ENCODE measurements around the gene MRPL28.
"Not testable (repeated sequence)": the region's sequence is repeated elsewhere in the genome, so short reads cannot be mapped to it uniquely, and the experiment has no call there.

Gene MRPL28

DNA sequence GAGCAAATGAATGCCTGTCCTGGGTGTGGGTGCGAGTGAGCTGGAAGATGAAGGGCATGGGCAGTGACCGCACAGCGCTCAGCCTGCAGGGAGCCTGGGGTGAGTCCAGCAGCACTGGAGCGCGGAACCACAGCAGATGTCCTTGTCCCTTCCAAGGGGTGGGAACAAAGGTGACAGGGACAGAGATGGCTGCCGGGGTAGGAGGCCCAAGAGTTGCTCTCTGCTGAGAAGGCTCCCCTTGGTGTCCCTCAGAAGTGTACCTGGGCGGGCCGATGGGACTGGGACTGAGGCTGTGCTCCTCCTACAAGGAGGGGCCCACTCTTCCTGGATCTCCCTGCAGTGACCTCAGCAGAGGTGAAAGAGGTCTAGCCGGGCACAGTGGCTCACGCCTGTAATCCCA is 19.0 kb upstream of the MRPL28 start:
- DNase-seq (ENCODE audit: low spot score) = no peak

DNA sequence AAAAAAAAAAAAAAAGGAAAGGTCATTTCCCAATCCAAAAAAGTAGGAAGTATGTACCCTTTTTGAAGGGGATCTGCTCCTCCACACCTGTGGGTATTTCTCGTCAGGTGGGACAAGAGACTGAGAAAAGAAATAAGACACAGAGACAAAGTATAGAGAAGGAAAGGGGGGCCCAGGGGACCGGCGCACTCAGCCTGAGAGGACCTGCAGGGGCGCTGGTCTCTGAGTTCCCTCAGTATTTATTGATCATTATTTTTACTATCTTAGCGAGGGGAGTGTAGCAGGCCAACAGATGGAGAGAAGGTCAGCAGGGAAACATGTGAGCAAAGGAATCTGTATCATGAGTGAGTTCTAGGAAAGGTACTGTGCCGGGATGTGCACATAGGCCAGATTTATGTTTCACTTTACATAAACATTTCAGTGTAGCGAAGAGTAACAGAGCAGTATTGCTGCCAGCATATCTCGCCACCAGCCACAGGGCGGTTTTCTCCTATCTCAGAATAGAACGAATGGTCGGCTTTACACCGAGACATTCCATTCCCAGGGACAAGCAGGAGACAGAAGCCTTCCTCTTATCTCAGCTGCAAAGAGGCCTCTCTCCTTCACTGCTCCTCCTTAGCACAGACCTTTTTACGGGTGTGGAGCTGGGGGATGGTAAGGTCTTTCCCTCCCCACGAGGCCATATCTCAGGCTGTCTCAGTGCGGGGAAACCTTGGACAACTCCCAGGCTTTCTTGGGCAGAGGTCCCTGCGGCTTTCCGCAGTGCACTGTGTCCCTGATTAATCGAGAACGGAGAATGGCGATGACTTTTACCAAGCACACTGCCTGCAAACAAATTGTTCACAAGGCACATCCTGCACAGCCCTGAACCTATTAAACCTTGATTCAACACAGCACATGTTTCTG is 17.7 kb upstream of the MRPL28 start:
- not testable (repeated sequence) for DNase-seq (ENCODE audit: low spot score)

- no peak for DNase-seq (ENCODE audit: low spot score)
Measured at GRCh38 chr16:386641-387156, 16.4 kb upstream of the MRPL28 start.

GRCh38 chr16:383326-384051 is 13.2 kb upstream of the MRPL28 start:
- DNase-seq (ENCODE audit: low spot score) = no peak

GRCh38 chr16:381789-382717 is 11.7 kb upstream of the MRPL28 start, which contains the start of gene PGAP6:
Gene PGAP6, minus strand, starts transcription at chr16:381978. Its CDS starts 157 bp downstream, at chr16:381821.
- DNase-seq (ENCODE audit: low spot score) = peak; percentile 96

- DNase-seq (ENCODE audit: low spot score) = peak; percentile 42
Measured at GRCh38 chr16:381012-381788, 10.9 kb upstream of the MRPL28 start.

DNA sequence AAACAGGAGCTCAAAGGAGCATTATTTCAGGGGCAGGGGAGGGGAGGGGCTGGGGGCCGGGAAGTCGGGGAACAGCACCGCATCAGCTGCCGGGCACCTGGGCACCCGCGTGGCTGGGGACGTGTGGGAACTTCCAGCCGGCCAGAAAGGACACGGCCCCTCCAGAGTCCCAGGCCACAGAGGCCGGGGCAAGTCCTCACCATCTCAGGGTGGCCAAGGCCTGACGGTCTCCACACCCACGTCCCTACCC is 10.3 kb upstream of the MRPL28 start:
- peak; percentile 39 for DNase-seq (ENCODE audit: low spot score)

DNA sequence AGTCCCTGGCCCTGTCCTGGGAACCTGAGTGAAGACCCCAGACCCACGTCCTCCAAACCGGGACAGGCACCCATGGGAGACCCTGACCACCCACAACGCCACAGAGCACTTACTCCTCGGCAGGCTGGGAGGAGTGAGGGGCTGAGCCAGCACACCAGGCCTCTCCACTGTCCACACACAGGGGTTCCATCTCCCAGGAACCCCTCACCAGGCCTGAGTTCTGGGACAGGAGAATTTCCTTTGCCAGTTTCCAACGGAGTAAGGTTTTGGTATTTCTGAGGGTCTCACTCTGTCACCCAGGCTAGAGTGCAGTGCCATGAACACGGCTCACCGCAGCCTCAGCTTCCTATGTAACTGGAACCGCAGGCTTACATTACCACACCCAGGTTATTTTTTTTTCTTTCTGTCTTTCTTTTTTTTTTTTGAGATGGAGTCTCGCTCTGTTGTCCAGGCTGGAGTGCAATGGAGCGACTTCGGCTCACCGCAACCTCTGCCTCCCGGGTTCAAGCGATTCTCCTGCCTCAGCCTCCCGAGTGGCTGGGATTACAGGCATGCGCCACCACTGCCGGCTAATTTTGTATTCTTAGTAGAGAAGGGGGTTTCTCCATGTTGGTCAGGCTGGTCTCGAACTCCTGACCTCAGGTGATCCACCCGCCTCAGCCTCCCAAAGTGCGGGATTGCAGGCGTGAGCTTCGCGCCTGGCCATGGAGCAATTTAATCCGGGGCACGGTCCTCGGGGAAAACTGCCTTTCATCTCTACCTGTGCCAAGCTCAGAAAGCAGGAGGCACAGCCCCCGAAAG is 9.8 kb upstream of the MRPL28 start:
- DNase-seq (ENCODE audit: low spot score) = no peak

- DNase-seq (ENCODE audit: low spot score) = no peak
Measured at GRCh38 chr16:379183-379960, 9.0 kb upstream of the MRPL28 start.

- no peak for DNase-seq (ENCODE audit: low spot score)
Measured at GRCh38 chr16:378821-379182, 8.5 kb upstream of the MRPL28 start.

- DNase-seq (ENCODE audit: low spot score) = not testable (repeated sequence)
Measured at GRCh38 chr16:378113-378820, 7.9 kb upstream of the MRPL28 start.

DNA sequence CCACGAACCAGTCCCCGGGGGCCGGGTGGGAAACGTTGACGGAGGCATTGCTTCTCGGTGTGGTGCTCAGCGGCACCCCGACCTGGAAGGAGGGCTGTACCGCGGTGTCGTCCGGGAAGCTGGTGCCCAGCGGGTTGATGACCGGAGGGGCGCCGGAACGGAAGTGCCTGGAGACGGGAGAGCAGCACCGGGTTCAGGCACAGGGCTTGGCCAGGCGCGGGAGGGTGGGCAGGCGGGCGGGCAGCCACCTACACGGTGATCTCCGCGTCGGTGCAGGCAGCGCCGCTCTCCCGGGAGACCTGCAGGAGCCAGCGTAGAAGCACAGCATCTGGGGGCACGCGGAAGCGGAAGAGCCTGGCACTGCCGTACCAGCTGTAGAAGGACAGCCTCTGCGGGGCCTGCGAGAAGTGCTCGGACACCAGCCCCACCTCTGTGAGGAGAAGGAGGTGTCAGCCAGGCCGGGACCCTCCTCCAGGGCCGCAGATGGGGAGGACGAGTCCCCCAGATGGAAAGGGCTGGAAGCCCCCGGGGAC is 7.1 kb upstream of the MRPL28 start:
- DNase-seq (ENCODE audit: low spot score) = no peak

DNA sequence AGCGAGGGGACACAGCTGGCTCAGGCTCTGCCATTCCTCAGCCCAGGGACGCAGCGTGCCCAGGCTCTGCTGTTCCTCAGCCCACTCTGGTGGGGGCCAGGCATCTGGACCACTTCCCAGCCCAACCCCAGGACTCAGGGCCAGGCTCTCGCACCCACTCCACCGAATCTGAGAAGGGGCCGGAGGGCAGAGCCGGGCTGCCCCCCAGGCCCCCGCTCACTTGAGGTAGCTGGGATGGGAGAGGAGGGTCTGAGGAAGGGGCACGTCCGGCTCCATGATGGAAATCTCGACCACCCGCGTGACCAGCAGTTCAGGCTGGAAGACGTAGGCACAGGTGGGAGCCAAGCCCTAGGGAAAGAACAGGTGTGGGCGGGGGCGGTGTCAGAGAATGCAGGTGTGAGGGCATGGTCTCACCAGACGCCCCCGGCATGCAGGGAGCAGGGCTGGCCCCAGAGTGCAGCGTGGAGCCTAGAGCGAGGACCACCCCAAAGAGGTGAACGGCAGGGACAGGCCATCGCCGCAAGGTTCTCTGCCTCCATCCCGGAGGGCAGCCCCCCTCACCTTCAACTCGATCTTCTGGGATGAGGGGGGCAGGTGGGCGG is 6.6 kb upstream of the MRPL28 start:
- no peak for DNase-seq (ENCODE audit: low spot score)

DNA sequence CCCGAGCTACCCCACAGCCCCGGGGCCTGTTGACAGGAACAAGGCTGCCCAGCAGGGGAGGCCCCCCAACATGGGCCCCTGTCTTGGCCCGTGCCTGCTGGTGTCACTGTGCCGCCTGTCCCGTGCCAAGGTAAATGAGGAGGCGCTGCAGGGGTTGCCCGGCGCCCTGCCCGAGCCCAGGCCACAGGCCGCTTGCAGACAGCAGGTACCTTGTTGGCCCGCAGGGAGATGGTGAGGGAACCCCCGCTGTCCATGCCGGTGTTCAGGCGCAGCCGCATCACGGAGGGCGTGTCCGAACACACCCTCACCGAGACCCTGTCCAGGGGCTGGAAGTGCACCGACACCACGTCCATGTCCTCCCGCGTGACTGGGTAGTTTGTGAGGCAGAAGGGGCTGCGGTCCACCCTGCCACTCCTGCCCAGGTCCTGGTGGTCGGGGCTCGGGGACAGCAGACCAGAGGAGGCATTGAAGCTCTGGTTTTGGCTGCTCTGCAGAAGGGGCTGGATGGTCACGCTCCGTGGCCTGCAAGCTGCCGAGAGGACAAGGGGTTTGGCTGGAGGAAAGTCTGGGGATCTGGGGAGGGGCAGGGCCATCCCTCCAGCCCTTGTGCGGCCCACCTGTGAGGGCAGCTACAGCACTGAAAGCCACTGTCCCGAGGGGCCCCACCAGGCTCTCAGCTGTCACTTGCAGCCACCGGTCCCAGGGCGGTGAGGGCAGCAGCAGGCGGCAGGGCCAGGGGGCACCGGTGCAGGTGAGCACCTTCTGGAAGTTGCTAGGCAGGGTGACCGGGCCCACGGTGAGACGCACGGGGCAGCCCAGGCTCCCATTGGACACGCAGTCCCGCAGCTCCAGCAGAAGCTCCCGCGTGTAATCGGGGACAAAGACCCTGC is 5.8 kb upstream of the MRPL28 start:
- no peak for DNase-seq (ENCODE audit: low spot score)

GRCh38 chr16:375212-375611 is 4.9 kb upstream of the MRPL28 start:
- DNase-seq (ENCODE audit: low spot score) = no peak

GRCh38 chr16:374616-374926 is 4.2 kb upstream of the MRPL28 start:
- DNase-seq (ENCODE audit: low spot score) = no peak

GRCh38 chr16:373848-374615 is 3.7 kb upstream of the MRPL28 start:
- no peak for DNase-seq (ENCODE audit: low spot score)

Measured in AG20443 (cell line).